ENCODE measurements around the gene RNF111.

DNA sequence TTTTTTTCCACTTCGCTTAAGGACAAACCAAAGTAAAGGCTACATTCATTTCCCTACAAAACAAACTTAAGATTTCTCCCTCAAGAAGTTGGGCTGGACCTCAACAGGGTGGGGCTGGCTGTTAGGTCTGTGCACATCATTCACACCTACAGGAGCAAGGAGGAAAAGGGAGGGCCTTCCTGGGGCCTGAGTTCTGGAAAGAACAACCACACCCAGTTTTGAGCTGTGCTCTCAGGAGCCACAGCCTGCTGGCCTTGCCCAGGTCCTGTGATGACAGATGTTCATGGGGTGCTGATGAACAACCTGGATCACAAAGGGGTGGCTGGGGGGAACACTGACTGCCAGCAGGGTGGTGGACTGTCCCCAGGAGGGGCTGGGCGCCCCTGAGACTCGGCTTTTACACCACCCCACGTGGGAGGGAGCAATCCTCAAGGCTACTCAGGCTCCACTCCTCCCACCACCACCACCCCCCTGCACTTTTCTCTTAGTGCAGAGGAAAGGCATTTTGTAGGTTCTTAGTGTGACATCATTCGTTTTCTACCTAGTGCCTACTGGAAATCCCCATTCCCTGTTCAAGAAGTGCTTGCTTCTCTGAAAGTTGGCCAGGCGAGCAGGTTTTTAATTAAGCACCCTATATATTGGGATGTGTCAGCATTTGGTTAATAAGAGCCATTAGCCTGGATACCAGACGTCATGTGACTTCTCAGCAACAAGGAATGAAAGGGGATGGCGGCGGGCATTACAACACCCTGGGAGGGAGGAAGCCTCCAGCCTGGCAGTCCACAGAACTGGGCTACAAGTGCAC, 153.2 kb downstream of the RNF111 start:
- TF ChIP-seq CTCF (IDR thresholded peaks at IDR 0.05) (no peak), POLR2A (IDR thresholded peaks at IDR 0.05) (no peak)

Measured in prostate gland (tissue), 2 donors.